CD4-positive, alpha-beta memory T cell (primary cell): ENCODE results near the gene MOB2. TPM values are rescaled to one million over a fixed set of nuclear protein-coding genes. Genes with fewer than 3 reads are reported as not detected.

Experiments used
- CTCF ChIA-PET: fragments of 350-600 bp; sonication (Branson Sonifier 250); formaldehyde crosslinking; loops from one replicate; lab custom pipeline; 2021; ENCODE audit warnings: inconsistent platforms; ENCODE audit not compliant: partially characterized antibody; lab: Charles Lee
- POLR2A ChIA-PET: fragments of 350-600 bp; sonication (Branson Sonifier 250); formaldehyde crosslinking; loops from one replicate; lab custom pipeline; 2021; ENCODE audit not compliant: partially characterized antibody; lab: Charles Lee
- DNase-seq, 5 donors: peaks; one replicate each; pipeline versions ENCODE4 v3.0.0 to v3.0.0-alpha.2; 2020 to 2022; ENCODE audit warnings: mixed read lengths in 1 of 5
- H3K27ac ChIP-seq: one replicate; pipeline ENCODE4 v1.7.0; 2013; ENCODE audit warnings: low read depth, low read length
- H3K27me3 ChIP-seq: 2 replicates; pipeline ENCODE4 v1.7.0; 2013; ENCODE audit warnings: mild to moderate bottlenecking, low read length, moderate library complexity; ENCODE audit not compliant: insufficient read depth
- H3K36me3 ChIP-seq: 2 replicates; pipeline ENCODE4 v1.7.0; 2013; ENCODE audit warnings: mild to moderate bottlenecking, low read length, moderate library complexity; ENCODE audit not compliant: insufficient read depth
- H3K4me1 ChIP-seq: 2 replicates; pipeline ENCODE4 v1.7.0; 2013; ENCODE audit warnings: mild to moderate bottlenecking, low read length, moderate library complexity; ENCODE audit not compliant: insufficient read depth
- H3K4me3 ChIP-seq, 2 donors: one replicate each; pipeline ENCODE4 v1.7.0; 2013; ENCODE audit warnings: low read length in 2 of 2, mild to moderate bottlenecking in 1 of 2
- H3K9me3 ChIP-seq, 2 donors: one replicate each; pipeline ENCODE4 v1.7.0; 2013; ENCODE audit warnings: low read length in 2 of 2, control low read depth in 1 of 2; ENCODE audit not compliant: control insufficient read depth in 1 of 2
- H3K27ac Mint-ChIP-seq, 7 donors: one replicate each; pipeline ENCODE4 v1.8.0; 2020 to 2021; ENCODE audit warnings: mixed read lengths in 7 of 7, mild to moderate bottlenecking in 6 of 7, inconsistent platforms in 3 of 7, moderate library complexity in 3 of 7
- H3K27me3 Mint-ChIP-seq, 2 donors: one replicate each; pipeline ENCODE4 v1.8.0; 2020 to 2021; ENCODE audit warnings: mixed read lengths in 2 of 2
- H3K36me3 Mint-ChIP-seq, 2 donors: one replicate each; pipeline ENCODE4 v1.8.0; 2020 to 2021; ENCODE audit warnings: mixed read lengths in 2 of 2, inconsistent platforms in 1 of 2, mild to moderate bottlenecking in 1 of 2
- H3K4me1 Mint-ChIP-seq, 4 donors: one replicate each; pipeline ENCODE4 v1.8.0; 2020 to 2021; ENCODE audit warnings: mixed read lengths in 4 of 4, mild to moderate bottlenecking in 1 of 4
- H3K4me3 Mint-ChIP-seq, 8 donors: one replicate each; pipeline ENCODE4 v1.8.0; 2020 to 2021; ENCODE audit warnings: mixed read lengths in 8 of 8, mild to moderate bottlenecking in 7 of 8, moderate library complexity in 6 of 8, inconsistent platforms in 3 of 8
- H3K9me3 Mint-ChIP-seq, 8 donors: one replicate each; pipeline ENCODE4 v1.8.0; 2020 to 2021; ENCODE audit warnings: mixed read lengths in 8 of 8, mild to moderate bottlenecking in 5 of 8, inconsistent platforms in 3 of 8, moderate library complexity in 1 of 8
- intact Hi-C: fragments of 100-400 bp; cut with micrococcal nuclease; formaldehyde crosslinking; loops from one replicate; pipeline ENCODE4 v1.15.1; 2023
- polyA plus RNA-seq, 2 donors: library from polyadenylated mRNA; unstranded; fragments of 300-500 nt; fragmentation: Illumina TruSeq; gene quantifications; one replicate each; pipeline ENCODE4 v1.2.3, GENCODE V29; 2021
- total RNA-seq, 2 experiments: library from RNA; stranded (reverse); gene quantifications; one replicate each; pipeline ENCODE4 v1.2.3, GENCODE V29; 2021

The MOB2 gene
- total and polyA plus RNA-seq, 4 experiments from 2014 or later: 48.8 to 74.1 (median 70.1) TPM

- Histone ChIP-seq H3K4me1 (peaks cover 47% of the 10 kb centered on the region), H3K27ac (no peak overlapping the region), H3K36me3 (peaks cover 9% of the 10 kb centered on the region), H3K27me3 (no peaks in the 10 kb centered on the region), H3K4me3 (no peak overlapping the region), H3K9me3 (no peaks in the 10 kb centered on the region)
- no peaks in the 10 kb centered on the region for H3K27me3 Mint-ChIP-seq
- peaks cover 16 to 54% (median 36%) of the 10 kb centered on the region in 4 donors for H3K4me1 Mint-ChIP-seq
- H3K36me3 Mint-ChIP-seq: peaks cover 0 to 13% of the 10 kb centered on the region in 2 donors
- no peaks in the 10 kb centered on the region for H3K9me3 Mint-ChIP-seq
- peak overlapping the region in 3 of 8 donors; percentile 7 to 43 (median 17) for H3K4me3 Mint-ChIP-seq
- ChIA-PET CTCF (no interaction called here), POLR2A (no interaction called here)
- peak overlapping the region in 5 of 7 donors; percentile 39 to 80 (median 52) for H3K27ac Mint-ChIP-seq
- DNase-seq: no peak
- intact Hi-C loops: no loop called here
Measured at GRCh38 chr11:1484695-1485503, 1.7 kb downstream of the MOB2 start.

- H3K27ac Mint-ChIP-seq: peak overlapping the region in 1 of 7 donors; percentile 52
- no peaks in the 10 kb centered on the region for H3K27me3 ChIP-seq
- peaks cover 41% of the 10 kb centered on the region for H3K4me1 ChIP-seq
- no peak overlapping the region for H3K4me3 ChIP-seq
- ChIA-PET CTCF (no interaction called here), POLR2A (no interaction called here)
- H3K36me3 ChIP-seq: peaks cover 16% of the 10 kb centered on the region
- no peak overlapping the region for H3K4me3 Mint-ChIP-seq
- intact Hi-C loops: no loop called here
- peaks cover 14 to 47% (median 31%) of the 10 kb centered on the region in 4 donors for H3K4me1 Mint-ChIP-seq
- no peaks in the 10 kb centered on the region for H3K27me3 Mint-ChIP-seq
- H3K9me3 Mint-ChIP-seq: no peaks in the 10 kb centered on the region
- peaks cover under 1 to 16% of the 10 kb centered on the region in 2 donors for H3K36me3 Mint-ChIP-seq
- no peak for DNase-seq
- H3K27ac ChIP-seq: no peak overlapping the region
- no peaks in the 10 kb centered on the region for H3K9me3 ChIP-seq
Measured at GRCh38 chr11:1484061-1484671, 2.4 kb downstream of the MOB2 start.

GRCh38 chr11:1483445-1483961, 3.1 kb downstream of the MOB2 start:
- peak overlapping the region in 2 of 7 donors; percentile 36 to 55 for H3K27ac Mint-ChIP-seq
- intact Hi-C loops: no loop called here
- Histone ChIP-seq H3K36me3 (peaks cover 22% of the 10 kb centered on the region), H3K9me3 (no peaks in the 10 kb centered on the region), H3K27me3 (no peaks in the 10 kb centered on the region), H3K4me3 (no peak overlapping the region), H3K27ac (no peak overlapping the region), H3K4me1 (peaks cover 34% of the 10 kb centered on the region)
- H3K36me3 Mint-ChIP-seq: peaks cover 7 to 22% of the 10 kb centered on the region in 2 donors
- no peaks in the 10 kb centered on the region for H3K9me3 Mint-ChIP-seq
- ChIA-PET CTCF (no interaction called here), POLR2A (no interaction called here)
- H3K4me3 Mint-ChIP-seq: peak overlapping the region in 1 of 8 donors; percentile 10
- DNase-seq: no peak
- no peaks in the 10 kb centered on the region for H3K27me3 Mint-ChIP-seq
- peaks cover 10 to 40% (median 26%) of the 10 kb centered on the region in 4 donors for H3K4me1 Mint-ChIP-seq

GRCh38 chr11:1482581-1483444, 3.8 kb downstream of the MOB2 start:
- peaks cover 27% of the 10 kb centered on the region for H3K4me1 ChIP-seq
- Mint-ChIP-seq H3K36me3 (peaks cover 10 to 28% of the 10 kb centered on the region in 2 donors), H3K9me3 (no peaks in the 10 kb centered on the region), H3K27me3 (no peaks in the 10 kb centered on the region), H3K4me3 (no peak overlapping the region), H3K27ac (no peak overlapping the region), H3K4me1 (peaks cover 9 to 33% (median 22%) of the 10 kb centered on the region in 4 donors)
- H3K27ac ChIP-seq: no peak overlapping the region
- DNase-seq: no peak
- intact Hi-C loops: no loop called here
- no peak overlapping the region for H3K4me3 ChIP-seq
- H3K36me3 ChIP-seq: peaks cover 28% of the 10 kb centered on the region
- ChIA-PET CTCF (no interaction called here), POLR2A (no interaction called here)
- H3K9me3 ChIP-seq: no peaks in the 10 kb centered on the region
- H3K27me3 ChIP-seq: no peaks in the 10 kb centered on the region

- ChIA-PET CTCF (no interaction called here), POLR2A (no interaction called here)
- Histone ChIP-seq H3K9me3 (no peaks in the 10 kb centered on the region), H3K4me3 (no peak overlapping the region), H3K4me1 (peaks cover 19% of the 10 kb centered on the region), H3K36me3 (peaks cover 37% of the 10 kb centered on the region), H3K27me3 (no peaks in the 10 kb centered on the region), H3K27ac (no peak overlapping the region)
- Mint-ChIP-seq H3K4me1 (peaks cover 4 to 25% (median 16%) of the 10 kb centered on the region in 4 donors), H3K4me3 (no peak overlapping the region), H3K36me3 (peaks cover 10 to 37% of the 10 kb centered on the region in 2 donors), H3K27ac (no peak overlapping the region), H3K27me3 (no peaks in the 10 kb centered on the region), H3K9me3 (no peaks in the 10 kb centered on the region)
- intact Hi-C loops: no loop called here
- no peak for DNase-seq
Measured at GRCh38 chr11:1481861-1482441, 4.6 kb downstream of the MOB2 start.

- Mint-ChIP-seq H3K36me3 (peaks cover 10 to 42% of the 10 kb centered on the region in 2 donors), H3K27ac (peak overlapping the region in 1 of 7 donors; percentile 23), H3K9me3 (no peaks in the 10 kb centered on the region), H3K4me3 (no peak overlapping the region), H3K4me1 (peaks cover 4 to 24% (median 16%) of the 10 kb centered on the region in 4 donors), H3K27me3 (no peaks in the 10 kb centered on the region)
- H3K9me3 ChIP-seq: no peaks in the 10 kb centered on the region
- intact Hi-C loops: no loop called here
- H3K36me3 ChIP-seq: peaks cover 40% of the 10 kb centered on the region
- DNase-seq: no peak
- ChIA-PET CTCF (no interaction called here), POLR2A (no interaction called here)
- H3K4me1 ChIP-seq: peaks cover 14% of the 10 kb centered on the region
- H3K27me3 ChIP-seq: no peaks in the 10 kb centered on the region
- H3K27ac ChIP-seq: no peak overlapping the region
- no peak overlapping the region for H3K4me3 ChIP-seq
Measured at GRCh38 chr11:1481483-1481825, 5.1 kb downstream of the MOB2 start.
